ENCODE data around the gene NT5C2.

The NT5C2 gene

GRCh38 chr10:103053659-103054581 is 139.2 kb downstream of the NT5C2 start:
- peak; percentile 80 for DNase-seq

- DNase-seq: no peak
These were observed 143.8 kb downstream of the NT5C2 start for GRCh38 chr10:103049237-103049636.

- no peak for DNase-seq
These were observed 145.7 kb downstream of the NT5C2 start for GRCh38 chr10:103047381-103047780.

GRCh38 chr10:103045961-103046360 is 147.1 kb downstream of the NT5C2 start:
- no peak for DNase-seq

GRCh38 chr10:103044942-103045489 is 148.1 kb downstream of the NT5C2 start:
- DNase-seq: no peak

GRCh38 chr10:103042908-103043307 is 150.2 kb downstream of the NT5C2 start:
- no peak for DNase-seq

- no peak for DNase-seq
These were observed 150.9 kb downstream of the NT5C2 start for GRCh38 chr10:103042129-103042528.

GRCh38 chr10:103041391-103041790 is 151.7 kb downstream of the NT5C2 start:
- DNase-seq: no peak

GRCh38 chr10:103040418-103040817 is 152.7 kb downstream of the NT5C2 start:
- DNase-seq: no peak

GRCh38 chr10:103038570-103038969 is 154.5 kb downstream of the NT5C2 start:
- no peak for DNase-seq

Data from CD4-positive, alpha-beta T cell treated with Interleukin-17A for 1 hour (primary cell).